Stomach (tissue), 9 donors: ENCODE data around the gene TUT1. TPM values are rescaled to one million over a fixed set of nuclear protein-coding genes. Genes with fewer than 3 reads are reported as not detected.

Experiments
- DNase-seq, 2 donors: peaks; one replicate each; pipeline versions ENCODE4 v3.0.0 to v3.0.0-alpha.2; 2013 to 2019
- H3K27ac ChIP-seq, 5 donors: fragments of 200-600 bp in 4 of 5; sonication (generic) in 4 of 5; one replicate each; pipeline ENCODE4 v1.5.1; 2013 to 2019; ENCODE audit warnings: mild to moderate bottlenecking in 1 of 5, moderate library complexity in 1 of 5
- H3K27me3 ChIP-seq, 3 donors: fragments of 200-600 bp; sonication (generic); one replicate each; pipeline ENCODE4 v1.5.1; 2017 to 2019; ENCODE audit warnings: mixed run types in 1 of 3
- H3K36me3 ChIP-seq, 4 donors: fragments of 200-600 bp; sonication (generic); 1 replicate in 3 of 4; 2 replicates in 1 of 4; pipeline ENCODE4 v1.5.1; 2016 to 2019
- H3K4me1 ChIP-seq, 4 donors: fragments of 200-600 bp; sonication (generic); one replicate each; pipeline ENCODE4 v1.5.1; 2016 to 2019
- H3K4me3 ChIP-seq, 4 donors: fragments of 200-600 bp; sonication (generic) in 3 of 4; one replicate each; pipeline ENCODE4 v1.5.1; 2016 to 2019; ENCODE audit warnings: mild to moderate bottlenecking in 1 of 4
- H3K9me3 ChIP-seq, 4 donors: fragments of 200-600 bp; sonication (generic); one replicate each; pipeline ENCODE4 v1.5.1; 2016 to 2019
- CTCF ChIP-seq, 7 experiments: fragments of 450-650 bp in 4 of 7; fragments of 200-600 bp in 3 of 7; sonication (generic) in 3 of 7; IDR thresholded peaks; one replicate each; pipeline ENCODE4 v1.5.1; 2016 to 2019; ENCODE audit warnings: antibody characterized with exemption in 7 of 7, control low read depth in 2 of 7, mild to moderate bottlenecking in 1 of 7
- EP300 ChIP-seq: sonication (generic); formaldehyde crosslinking; IDR thresholded peaks from one replicate; pipeline ENCODE4 v1.6.1; 2017; ENCODE audit warnings: antibody characterized with exemption
- POLR2A ChIP-seq, 4 donors: fragments of 450-650 bp; IDR thresholded peaks; one replicate each; pipeline ENCODE4 v1.6.1; 2016; ENCODE audit warnings: antibody characterized with exemption in 4 of 4, control low read depth in 2 of 4, mild to moderate bottlenecking in 1 of 4, moderate library complexity in 1 of 4
- POLR2AphosphoS5 ChIP-seq, 3 donors: sonication (generic); formaldehyde crosslinking; IDR thresholded peaks; one replicate each; pipeline ENCODE4 v1.6.1; 2016; ENCODE audit warnings: antibody characterized with exemption in 3 of 3
- WGBS, 5 donors: extraction: QIAGEN DNeasy Blood & Tissue Kit in 3 of 5; methylation state at CpG; one replicate each; pipeline versions ENCODE4 v1.1.5 to v1.1.7; 2013 to 2018; 5-methylcytosine and 5-hydroxymethylcytosine counted together
- intact Hi-C: fragments of 100-400 bp; cut with DNase I; formaldehyde crosslinking; loops from one replicate; pipeline ENCODE4 v1.15.1; 2023; ENCODE audit warnings: low total_unique reads
- polyA plus RNA-seq, 3 donors: library from polyadenylated mRNA; stranded (reverse); fragments of 200-250 nt; gene quantifications; one replicate each; pipeline ENCODE4 v1.2.3, GENCODE V29; 2013
- total RNA-seq, 5 donors: library from RNA; depleted of rRNA; stranded (reverse); fragments of >200 nt; gene quantifications; one replicate each; pipeline versions ENCODE4 v1.1.0 to v1.2.3, GENCODE V29; 2014 to 2016
- donor health status: healthy with polysubstance abuse.
- donor health status: Bipolar disorder and iron deficiency.
- donor health status: healthy.

Gene TUT1
- total and polyA plus RNA-seq, 8 donors = 6.1 to 36.2 (median 14.8) TPM

- DNase-seq = peak in 1 of 2 donors; percentile 28
These were observed 9.2 kb upstream of the TUT1 start for GRCh38 chr11:62600367-62601121.

GRCh38 chr11:62599901-62600300, 8.6 kb upstream of the TUT1 start:
- H3K27ac ChIP-seq = peak overlapping the region; percentile 6 to 98 (median 96)
- DNase-seq = no peak
- H3K4me3 ChIP-seq = peak overlapping the region; percentile 69 to 100 (median 86)
- 28 to 36% (median 29%) methylated on average over 5 of the region's 5 CpGs for WGBS, 5 donors
- intact Hi-C loops = no loop called here
- TF ChIP-seq POLR2A (IDR thresholded peaks at IDR 0.05) (no peak), POLR2AphosphoS5 (IDR thresholded peaks at IDR 0.05) (no peak), EP300 (no peak), CTCF (IDR thresholded peaks at IDR 0.05) (no peak)
- peaks cover 34 to 58% (median 50%) of the 10 kb centered on the region in 4 donors for H3K36me3 ChIP-seq
- no peaks in the 10 kb centered on the region for H3K27me3 ChIP-seq
- H3K4me1 ChIP-seq = peaks cover 29 to 66% (median 42%) of the 10 kb centered on the region in 4 donors
- no peaks in the 10 kb centered on the region for H3K9me3 ChIP-seq

More at GRCh38 chr11:62600367-62601121, 9.2 kb upstream of the TUT1 start:
- peak overlapping the region; percentile 96 to 98 (median 96) for H3K27ac ChIP-seq
- TF ChIP-seq EP300 (no peak), CTCF (IDR thresholded peaks at IDR 0.05) (no peak), POLR2A (IDR thresholded peaks at IDR 0.05) (no peak), POLR2AphosphoS5 (IDR thresholded peaks at IDR 0.05) (no peak)
- 1 to 2% (median 1%) methylated on average over 17 to 26 of the region's 26 CpGs for WGBS, 5 donors
- no peaks in the 10 kb centered on the region for H3K9me3 ChIP-seq
- H3K4me3 ChIP-seq = peak overlapping the region; percentile 69 to 100 (median 86)
- peaks cover 33 to 58% (median 50%) of the 10 kb centered on the region in 4 donors for H3K36me3 ChIP-seq
- H3K4me1 ChIP-seq = peaks cover 29 to 68% (median 42%) of the 10 kb centered on the region in 4 donors
- H3K27me3 ChIP-seq = no peaks in the 10 kb centered on the region
- intact Hi-C loops = no loop called here

GRCh38 chr11:62599069-62599696, 7.9 kb upstream of the TUT1 start:
- Histone ChIP-seq H3K27me3 (no peaks in the 10 kb centered on the region), H3K4me1 (peaks cover 29 to 62% (median 42%) of the 10 kb centered on the region in 4 donors), H3K4me3 (peak overlapping the region; percentile 7 to 95 (median 74)), H3K9me3 (no peaks in the 10 kb centered on the region), H3K27ac (peak overlapping the region in 4 of 5 donors; percentile 96 to 98 (median 97)), H3K36me3 (peaks cover 41 to 58% (median 50%) of the 10 kb centered on the region in 4 donors)
- DNase-seq = peak; percentile 89 to 98
- no peak for TF ChIP-seq CTCF (IDR thresholded peaks at IDR 0.05)
- TF ChIP-seq EP300 = no peak
- peak; percentile 56 to 90 (median 57) for TF ChIP-seq POLR2AphosphoS5 (IDR thresholded peaks at IDR 0.05)
- no peak for TF ChIP-seq POLR2A (IDR thresholded peaks at IDR 0.05)
- WGBS, 5 donors = 32 to 40% (median 34%) methylated on average over 7 of the region's 7 CpGs
- intact Hi-C loops = no loop called here

GRCh38 chr11:62595124-62595523, 3.8 kb upstream of the TUT1 start:
- no peak for DNase-seq
- intact Hi-C loops = no loop called here
- 82 to 90% (median 87%) methylated on average over 8 of the region's 8 CpGs for WGBS, 5 donors
- Histone ChIP-seq H3K9me3 (no peaks in the 10 kb centered on the region), H3K4me1 (peaks cover 32 to 66% (median 51%) of the 10 kb centered on the region in 4 donors), H3K27ac (no peak overlapping the region), H3K27me3 (no peaks in the 10 kb centered on the region), H3K36me3 (peaks cover 45 to 59% (median 55%) of the 10 kb centered on the region in 4 donors), H3K4me3 (no peak overlapping the region)
- no peak for TF ChIP-seq POLR2A (IDR thresholded peaks at IDR 0.05)
- no peak for TF ChIP-seq POLR2AphosphoS5 (IDR thresholded peaks at IDR 0.05)
- no peak for TF ChIP-seq EP300
- TF ChIP-seq CTCF (IDR thresholded peaks at IDR 0.05) = no peak
